ENCODE results near the gene CDKL5.

CDKL5 gene

DNA sequence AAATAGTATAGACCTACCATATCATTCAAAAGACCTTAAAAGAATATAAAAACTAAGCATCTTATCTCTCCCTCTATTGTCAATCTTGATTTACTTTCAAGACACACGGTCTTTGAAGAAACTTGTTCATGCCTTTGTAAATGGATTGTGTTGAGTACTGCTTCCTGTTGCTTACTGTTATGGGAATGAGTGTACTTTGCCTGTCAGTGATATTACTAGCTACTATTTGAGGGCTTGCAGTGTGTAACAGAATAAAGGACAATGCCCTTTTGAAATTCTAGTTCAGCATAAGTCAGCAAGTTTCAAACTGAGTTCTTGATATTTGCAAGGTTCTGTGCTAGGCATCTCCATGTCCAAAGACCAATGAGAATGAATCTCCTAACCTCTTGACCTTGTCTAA is 36.0 kb downstream of the CDKL5 start:
- no peak for DNase-seq (ENCODE audit: low spot score)

DNA sequence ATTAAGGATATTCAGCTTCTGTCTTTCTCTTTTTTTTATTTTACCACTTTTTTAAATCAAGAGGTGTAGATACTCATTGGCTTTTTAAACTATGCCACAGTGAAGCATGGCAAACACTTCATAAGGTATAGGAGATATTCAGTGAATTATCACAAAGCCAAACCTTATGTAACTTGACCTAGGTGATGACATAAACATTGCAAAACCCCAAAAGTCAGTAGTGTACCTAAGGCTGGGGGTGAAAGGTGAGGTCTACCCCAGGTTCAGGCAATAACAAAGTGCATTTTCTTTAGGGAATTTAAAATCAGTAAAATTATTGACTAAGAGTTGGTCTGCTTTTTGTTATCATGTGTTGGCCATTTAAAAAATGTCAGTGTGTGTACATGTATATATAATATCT is 39.1 kb downstream of the CDKL5 start:
- DNase-seq (ENCODE audit: low spot score) = no peak

DNA sequence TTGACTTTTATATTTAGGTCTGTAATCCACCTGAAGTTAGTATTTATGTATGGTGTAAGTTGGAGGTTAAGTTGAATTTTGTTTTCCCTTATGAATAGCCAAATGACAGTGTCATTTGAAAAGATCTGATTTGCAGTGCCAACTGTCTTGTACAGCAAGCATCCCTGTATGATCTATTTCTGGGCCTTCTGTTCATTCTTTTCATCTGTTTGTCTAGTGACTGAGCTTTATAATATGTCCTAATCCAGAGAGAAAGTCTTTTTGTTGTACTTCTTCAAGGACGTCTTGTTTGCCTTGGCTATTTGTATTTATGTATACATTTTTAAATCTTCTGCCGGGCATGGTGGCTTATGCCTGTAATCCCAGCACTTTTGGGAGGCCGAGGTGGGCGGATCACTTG is 39.6 kb downstream of the CDKL5 start:
- DNase-seq (ENCODE audit: low spot score) = no peak

DNA sequence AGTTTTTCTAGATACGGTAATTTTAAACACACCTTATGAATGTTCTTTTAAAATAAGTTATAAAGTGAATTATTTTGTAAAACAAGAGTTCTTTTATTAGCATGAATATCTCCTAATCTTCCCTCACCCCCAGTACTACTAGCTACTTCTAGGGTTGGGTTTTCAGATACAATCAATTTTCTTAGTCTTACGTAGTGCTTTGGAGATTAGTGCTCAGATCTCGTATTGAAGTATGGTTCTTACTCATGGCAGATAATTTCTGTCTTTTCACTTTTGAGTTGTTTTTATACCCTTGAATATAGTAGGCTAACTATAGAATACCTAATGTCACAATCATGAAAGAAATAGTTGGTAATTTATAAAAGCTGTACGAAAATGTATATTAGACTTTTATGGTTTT is 43.2 kb downstream of the CDKL5 start:
- peak; percentile 11 for DNase-seq (ENCODE audit: low spot score)

DNA sequence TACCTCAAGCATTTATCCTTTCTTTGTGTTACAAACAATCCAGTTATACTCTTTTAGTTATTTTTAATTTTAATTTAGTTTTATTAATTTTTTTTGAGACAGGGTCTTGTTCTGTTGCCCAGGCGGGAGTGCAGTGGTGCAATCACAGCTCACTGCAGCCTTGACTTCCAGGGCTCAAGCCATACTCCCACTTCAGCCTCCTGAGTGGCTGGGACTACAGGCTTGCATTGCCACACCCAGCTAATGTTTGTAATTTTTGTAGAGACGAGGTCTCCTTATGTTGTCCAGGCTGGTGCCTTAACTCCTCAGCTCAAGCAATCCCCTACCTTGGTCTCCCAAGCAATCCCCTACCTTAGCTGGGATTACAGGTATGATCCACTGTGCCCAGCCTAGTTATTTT is 45.9 kb downstream of the CDKL5 start:
- DNase-seq (ENCODE audit: low spot score) = no peak

DNA sequence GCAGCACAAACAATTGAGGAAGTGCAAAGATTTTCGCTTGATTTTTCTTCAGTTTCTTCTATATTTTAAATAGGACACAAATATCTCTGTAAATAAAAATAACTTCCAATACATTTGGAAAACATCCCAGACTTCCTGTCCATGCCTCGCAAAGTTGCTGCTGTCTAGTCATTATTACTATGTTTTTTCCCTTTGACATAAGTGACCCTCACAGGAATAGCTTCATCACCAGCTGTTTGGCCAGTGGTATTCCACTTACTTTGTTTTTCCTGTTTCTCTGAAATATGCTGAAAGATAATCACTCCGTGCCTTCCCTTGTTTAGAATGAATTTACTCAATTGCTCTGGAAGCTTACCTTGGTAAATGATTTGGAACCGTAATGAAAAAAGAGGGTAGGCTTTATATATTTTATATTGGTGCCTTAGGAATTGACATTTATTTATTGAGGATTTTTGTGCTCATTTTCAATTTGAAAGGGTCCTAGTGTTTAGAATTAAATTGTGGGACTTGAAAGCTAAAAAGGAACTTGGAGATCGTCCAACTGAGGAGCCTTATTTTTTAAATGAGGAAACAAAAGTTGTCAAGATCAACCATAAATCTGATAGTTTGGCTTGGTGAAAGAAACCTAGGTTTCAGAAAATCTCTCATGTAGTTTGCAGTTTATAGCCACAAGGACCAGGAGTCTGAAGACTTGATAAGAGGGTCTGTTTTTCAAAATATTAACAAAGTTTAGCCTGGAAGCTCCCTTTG is 65.6 kb downstream of the CDKL5 start:
- DNase-seq (ENCODE audit: low spot score) = no peak

DNA sequence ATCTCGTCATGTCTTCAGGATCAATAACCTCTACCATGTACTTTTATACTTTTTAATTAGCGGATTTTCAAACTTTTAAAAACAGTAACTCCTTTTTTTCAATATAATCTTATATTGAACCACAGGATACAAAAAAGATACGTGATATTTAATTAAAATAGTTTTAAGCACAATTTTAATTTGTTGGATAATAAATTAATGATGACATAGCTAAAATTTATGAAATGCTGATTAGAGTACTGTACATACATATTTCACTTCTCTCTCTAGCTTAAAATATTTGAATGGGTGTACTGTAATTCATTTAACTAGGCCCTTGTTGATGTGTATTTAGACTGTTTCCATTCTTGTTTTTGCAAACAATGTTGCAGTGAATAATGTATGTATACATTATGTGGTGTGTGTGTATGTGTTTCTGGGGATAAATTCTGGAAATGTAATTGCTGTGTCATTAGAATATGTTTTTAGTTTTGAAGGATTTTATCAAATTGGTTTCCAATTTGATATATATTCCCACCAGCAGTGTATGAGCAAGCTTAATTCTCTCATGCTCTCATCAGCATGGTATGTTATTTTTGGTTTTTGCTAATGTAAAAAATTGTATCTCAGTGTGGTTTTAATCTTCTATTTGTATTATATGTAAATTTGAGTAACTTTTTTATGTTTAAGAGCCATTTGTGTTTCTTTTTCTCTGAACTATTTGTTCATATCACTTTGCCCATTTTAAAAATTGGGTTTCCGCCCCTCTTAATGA is 66.4 kb downstream of the CDKL5 start:
- no peak for DNase-seq (ENCODE audit: low spot score)

DNA sequence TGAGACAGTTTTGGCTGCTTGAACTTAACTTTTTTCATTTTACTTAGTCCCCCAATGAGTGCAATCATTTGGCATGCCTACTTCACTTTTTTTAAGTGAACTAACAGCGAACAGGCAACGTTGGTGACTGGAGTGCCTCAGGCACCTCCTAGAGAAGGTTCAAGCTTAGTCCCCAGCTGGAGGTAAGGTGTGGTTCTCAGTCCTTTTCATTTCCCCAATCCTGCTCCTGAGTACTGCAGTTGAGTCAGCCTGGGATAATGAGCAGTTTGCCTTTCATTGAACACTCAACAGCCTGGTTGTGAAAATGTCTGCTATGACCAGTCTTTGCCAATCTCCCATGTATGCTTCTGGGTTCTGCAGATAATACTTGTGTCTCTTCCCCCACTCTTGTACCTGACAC is 109.5 kb downstream of the CDKL5 start:
- no peak for DNase-seq (ENCODE audit: low spot score)

DNA sequence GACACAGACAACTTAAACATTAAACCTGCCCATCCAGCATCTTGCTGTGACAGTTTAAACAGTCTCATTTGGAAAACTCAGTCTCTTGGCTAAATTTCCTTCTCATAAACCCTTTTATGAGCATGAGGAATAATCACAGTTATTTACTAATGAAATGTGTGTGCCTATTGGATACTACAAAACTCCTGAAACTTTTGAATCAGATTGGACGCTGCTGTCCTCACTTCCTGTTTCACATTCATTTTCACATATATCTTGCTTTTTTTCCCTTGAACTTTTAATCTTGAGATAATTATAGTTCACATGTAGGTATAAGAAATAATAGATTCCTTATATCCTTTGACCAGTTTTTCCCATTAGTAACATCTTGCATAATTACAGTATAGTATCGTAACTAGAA is 111.7 kb downstream of the CDKL5 start:
- no peak for DNase-seq (ENCODE audit: low spot score)

DNA sequence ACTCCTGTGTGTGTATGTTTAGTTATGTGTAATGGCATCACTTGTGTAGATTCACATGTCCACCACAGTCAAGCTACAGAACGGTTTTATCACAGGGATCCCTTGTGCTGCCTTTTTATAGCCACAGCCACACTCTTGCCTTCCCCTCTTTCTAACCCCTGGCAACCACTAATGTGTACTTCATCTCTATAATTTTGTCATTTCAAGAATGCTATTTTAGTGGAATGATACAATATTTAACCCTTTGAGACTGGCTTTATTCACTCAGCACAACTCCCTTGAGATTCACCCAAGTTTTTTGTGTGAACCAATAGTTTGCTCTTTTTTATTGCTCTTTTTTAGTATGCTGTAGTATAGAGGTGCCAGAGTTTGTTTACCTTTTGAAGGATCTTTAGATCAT is 112.1 kb downstream of the CDKL5 start:
- DNase-seq (ENCODE audit: low spot score) = no peak

DNA sequence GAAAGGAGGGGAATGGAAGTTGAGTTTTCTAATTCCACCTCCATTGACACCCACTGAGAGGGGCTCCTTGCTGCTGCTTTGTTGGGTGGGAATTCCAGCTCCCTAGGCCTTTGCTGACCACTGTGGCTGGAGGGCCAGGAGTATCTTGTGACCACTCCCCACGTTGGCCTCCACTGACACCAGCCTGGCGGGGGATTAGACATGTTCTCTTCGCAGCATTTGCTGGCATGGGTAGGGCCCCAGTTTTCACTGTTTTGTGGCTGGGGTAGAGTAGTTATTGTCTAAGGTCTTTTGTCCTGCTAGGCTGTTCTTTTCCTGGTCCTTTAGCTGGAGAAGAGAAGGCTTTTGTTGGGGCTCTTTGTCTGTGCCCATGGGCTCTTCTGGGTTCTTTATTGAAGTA is 116.7 kb downstream of the CDKL5 start:
- DNase-seq (ENCODE audit: low spot score) = no peak

DNA sequence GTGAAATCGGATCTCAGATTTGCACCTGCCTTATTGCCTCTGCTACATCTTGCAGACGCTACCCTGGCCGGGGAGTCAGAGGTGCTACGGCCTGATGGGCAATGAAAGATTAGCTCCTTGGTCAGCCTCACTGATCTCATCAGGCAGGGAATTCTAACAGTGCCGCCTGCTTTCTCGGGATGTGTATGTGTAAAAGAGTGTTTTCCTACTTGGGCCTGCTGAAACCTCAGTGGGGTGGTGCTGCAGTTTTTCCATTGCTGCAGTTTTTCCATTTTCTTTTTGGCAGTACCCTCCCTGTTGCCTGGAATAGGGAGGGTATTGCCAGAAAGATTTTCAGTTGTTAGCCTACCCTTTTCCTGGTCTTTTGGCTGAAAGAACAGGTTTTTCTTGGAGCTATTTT is 117.5 kb downstream of the CDKL5 start:
- DNase-seq (ENCODE audit: low spot score) = no peak

DNA sequence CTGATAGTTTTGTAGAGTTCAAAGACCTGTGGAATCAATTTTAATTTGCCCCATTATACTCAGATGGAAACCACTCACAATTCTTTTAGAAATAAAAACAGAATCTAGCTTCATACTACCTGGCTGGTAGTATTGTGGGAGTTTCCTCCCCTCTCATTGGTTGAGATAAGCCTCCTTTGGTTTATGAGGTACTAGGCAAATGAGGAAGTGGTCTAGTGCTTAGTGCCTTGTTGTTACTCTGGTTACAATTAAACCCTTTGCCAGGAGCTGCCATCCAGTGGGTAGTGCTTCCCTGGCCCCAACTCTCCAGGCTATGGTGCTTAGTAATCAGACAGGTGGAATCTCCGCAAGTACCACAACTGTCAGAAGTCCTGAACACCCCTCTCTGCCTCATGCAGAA is 118.3 kb downstream of the CDKL5 start:
- DNase-seq (ENCODE audit: low spot score) = no peak

DNA sequence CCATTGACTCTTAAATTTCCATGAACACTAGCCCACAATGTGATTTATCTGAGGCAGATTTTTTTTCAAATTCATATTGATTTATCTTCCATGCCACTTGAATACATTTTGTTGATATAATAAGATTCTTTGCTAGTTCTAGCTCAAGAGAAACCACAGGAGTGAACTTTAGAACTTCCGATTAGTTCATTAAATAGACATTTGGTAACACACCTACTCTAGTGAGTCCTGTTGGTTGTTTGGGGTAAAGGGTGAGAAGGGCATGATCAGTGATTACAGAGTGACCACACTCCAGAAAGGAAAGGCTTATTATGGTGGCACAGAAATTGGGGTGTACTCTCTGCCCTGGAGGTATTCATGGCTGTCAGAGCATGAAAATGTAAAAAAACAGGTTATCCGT is 120.4 kb downstream of the CDKL5 start:
- no peak for DNase-seq (ENCODE audit: low spot score)

DNA sequence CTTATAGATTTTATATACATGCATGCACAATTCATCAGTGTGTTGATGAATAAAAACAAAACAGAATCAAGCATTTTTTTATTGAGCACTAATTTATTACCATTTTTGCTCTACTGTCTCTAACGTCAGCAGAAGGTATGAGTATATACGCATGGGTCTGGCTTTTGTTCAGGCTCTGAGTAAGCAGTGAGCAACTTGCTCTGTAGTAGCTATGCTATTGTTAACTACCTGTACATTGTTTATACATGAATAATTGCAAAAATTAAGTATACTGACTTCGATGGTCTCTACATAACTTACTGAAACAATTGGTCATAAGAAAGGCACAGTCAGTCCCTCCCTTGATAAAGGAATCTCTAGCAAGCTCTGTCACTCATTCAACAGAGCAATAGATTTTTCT is 123.6 kb downstream of the CDKL5 start:
- no peak for DNase-seq (ENCODE audit: low spot score)

DNA sequence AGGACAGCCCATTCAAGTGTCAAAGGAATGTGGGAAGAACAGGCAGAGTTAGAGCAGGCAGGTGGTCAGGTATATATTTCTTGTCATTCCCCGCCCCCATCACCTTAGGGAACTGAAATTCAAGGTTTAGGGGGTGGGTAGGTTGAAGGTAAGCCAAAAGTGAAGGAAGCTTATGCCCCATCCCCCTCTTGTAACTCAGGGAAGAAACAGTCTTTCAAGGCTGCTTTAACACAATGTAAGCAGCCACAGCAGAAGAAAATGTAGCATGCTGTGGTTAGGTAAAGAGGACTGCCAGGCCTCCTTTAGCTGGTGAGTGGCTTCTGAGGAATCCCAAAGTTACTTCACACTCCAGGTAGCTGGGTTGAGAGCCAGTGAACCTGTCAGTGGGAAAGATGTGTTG is 124.2 kb downstream of the CDKL5 start:
- DNase-seq (ENCODE audit: low spot score) = no peak

DNA sequence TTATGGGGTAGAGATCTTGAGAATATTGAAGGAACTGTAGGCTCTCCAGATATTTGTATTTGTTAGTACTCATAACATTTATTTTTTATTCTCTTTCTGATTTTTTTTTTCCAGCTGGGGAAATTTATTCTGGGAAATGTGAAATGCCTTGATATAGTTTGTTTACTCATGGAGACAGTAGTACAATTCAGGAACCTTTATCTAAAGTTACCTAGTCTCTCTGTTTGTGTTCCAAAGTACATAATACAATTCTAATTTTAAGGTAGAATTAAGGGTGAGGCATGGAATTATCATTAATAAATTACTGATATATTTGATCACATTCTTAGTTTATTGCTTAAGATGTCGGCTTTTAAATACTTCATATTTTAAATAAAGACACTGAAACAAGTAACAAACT is 132.5 kb downstream of the CDKL5 start:
- DNase-seq (ENCODE audit: low spot score) = no peak

DNA sequence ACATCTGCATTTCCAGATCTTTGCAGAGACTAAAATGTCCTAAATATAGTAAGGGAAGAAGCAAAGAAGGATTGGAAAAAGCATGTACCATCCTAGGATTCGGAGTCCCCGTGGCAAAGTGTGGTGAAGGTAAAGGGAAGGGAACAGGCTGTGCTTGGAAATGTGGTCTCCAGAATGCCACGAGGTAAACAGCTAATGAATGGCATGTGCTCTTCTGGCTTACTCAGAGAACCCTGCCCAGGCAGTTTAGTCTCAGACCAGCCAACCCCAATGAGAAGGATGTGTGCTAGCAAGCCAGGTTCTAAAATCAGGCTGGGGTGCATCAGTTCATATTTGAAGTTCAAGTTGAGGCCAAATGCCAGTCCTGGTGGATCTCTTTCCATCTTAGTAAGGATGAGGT is 133.4 kb downstream of the CDKL5 start:
- DNase-seq (ENCODE audit: low spot score) = no peak

DNA sequence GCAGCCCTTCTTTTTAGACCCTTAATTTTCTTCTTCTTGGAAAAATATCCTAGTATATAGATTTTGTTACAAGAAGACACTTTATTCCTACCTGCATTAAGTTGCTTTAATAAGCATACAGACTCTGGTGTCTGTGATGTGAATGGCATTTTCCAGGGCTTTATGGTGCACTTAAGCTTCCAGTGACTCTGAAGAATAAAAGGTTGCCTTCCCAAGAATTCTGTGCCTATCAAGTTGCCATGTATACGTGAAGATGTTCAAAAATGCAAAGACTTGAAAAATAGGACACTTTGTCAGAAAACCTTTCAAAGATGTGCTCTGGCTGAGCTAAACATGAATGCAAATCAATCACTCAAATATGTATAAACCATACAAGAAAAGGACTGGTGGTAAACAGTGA is 135.6 kb downstream of the CDKL5 start:
- DNase-seq (ENCODE audit: low spot score) = no peak

DNA sequence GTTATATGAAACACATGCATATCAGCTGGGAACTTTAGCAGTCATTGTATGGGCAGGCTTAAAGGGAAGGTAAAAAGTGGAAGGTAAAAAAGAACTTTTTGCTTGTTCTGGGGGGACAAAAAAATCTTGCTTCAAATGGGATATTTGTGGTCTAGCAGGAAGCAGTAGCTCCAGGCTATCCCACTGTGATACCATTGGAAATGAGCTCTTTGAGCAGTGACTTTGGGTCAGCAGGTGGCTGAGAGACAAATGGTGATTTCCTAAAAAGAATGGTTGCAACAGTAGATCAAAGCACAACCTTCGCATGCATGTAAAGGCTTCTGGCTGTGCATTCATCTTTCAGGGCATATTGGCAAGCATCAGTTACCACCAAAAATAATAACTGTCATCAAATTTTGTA is 140.3 kb downstream of the CDKL5 start:
- no peak for DNase-seq (ENCODE audit: low spot score)

DNA sequence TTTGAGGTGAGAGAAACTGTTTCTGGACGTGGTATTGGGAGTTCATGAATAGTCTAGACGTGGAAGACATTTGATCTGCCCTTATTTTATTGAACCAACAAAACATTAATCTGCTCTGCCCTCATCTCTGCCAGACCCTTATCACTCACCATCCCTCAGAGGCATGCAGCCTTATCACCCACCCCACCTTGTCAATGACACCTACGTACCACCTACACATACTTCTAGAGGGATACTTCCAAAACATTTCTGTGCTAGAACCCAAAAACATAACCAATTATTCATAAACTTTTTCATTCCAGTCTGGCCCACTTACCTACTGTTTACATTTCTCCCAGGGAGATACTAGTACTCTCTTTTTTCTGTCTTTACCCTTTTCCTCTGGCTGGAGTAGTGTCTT is 141.3 kb downstream of the CDKL5 start:
- no peak for DNase-seq (ENCODE audit: low spot score)

DNA sequence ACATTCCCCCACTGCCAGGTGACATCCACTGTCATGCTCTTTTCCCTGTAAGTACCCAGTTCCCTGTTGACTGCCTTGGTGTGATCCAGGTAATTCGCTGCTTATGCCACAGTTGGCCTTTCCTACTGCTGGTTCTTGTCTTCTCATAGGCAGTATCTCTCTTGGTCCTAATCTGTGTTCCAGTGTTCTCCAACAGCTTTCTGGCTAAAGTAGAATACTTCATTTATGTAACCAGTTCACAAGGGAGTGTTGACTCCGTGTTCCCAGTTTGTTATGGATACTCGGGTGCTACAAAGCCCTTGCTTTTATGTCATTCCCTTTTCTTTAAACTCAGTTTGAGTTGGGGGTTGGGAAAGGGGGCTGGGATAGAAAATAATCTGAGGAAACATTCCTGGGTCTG is 148.1 kb downstream of the CDKL5 start:
- no peak for DNase-seq (ENCODE audit: low spot score)

DNA sequence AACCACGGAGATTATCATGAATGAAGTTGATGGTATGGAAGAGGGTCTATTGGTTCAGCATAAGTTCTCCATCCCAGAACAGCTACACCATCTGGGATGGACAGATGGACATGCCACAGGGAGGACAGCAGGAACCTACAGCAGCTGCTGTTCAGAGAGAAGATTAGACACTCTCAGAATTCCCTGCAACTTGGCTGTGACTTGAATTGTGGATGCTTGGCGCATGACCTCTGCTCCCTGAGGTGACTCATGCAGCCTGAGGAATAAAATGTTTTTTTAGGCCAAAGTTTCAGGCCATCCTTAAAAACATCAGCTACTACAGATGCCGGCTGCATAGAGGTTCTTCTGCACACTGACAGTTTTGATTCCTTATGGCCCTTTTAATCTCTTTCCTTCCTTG is 149.2 kb downstream of the CDKL5 start:
- no peak for DNase-seq (ENCODE audit: low spot score)

DNA sequence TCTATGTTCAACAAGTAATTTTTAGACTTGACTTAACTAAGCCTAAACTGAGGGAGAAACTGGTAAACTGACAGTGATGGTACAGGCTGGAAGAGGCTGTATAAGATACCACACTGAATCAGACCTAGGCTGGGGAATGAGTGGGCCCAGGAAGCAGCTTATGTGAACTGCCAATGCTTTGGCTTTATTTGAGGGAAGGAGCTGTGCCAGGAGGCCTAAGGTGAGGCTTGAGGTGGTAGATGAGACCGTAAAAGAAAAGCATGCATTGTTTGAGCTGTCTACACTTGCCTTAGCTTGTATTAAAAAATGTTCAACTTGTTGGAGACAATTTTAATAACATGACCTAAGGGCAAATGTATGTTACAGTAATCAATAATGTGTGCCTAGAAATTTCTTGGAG is 150.3 kb downstream of the CDKL5 start:
- no peak for DNase-seq (ENCODE audit: low spot score)

Data from activated CD4-positive, alpha-beta T cell treated with anti-CD3 and anti-CD28 coated beads, Interleukin-2, Interleukin-4, amounts not matched to agents 100 ng/mL and 50 ng/mL, durations not matched to agents 16 hours and 8 hours (primary cell).